Gastroesophageal sphincter (tissue), 3 donors: ENCODE measurements around the gene LDB3.

Experiments
- EP300 ChIP-seq: sonication (generic); formaldehyde crosslinking; IDR thresholded peaks from one replicate; pipeline ENCODE4 v1.6.1; 2017; ENCODE audit warnings: antibody characterized with exemption, mild to moderate bottlenecking
- POLR2A ChIP-seq, 2 donors: fragments of 450-650 bp; IDR thresholded peaks; one replicate each; pipeline ENCODE4 v1.6.1; 2017; ENCODE audit warnings: antibody characterized with exemption in 2 of 2, mild to moderate bottlenecking in 2 of 2, moderate library complexity in 1 of 2
- POLR2AphosphoS5 ChIP-seq: sonication (generic); formaldehyde crosslinking; IDR thresholded peaks from one replicate; pipeline ENCODE4 v1.6.1; 2017; ENCODE audit warnings: antibody characterized with exemption
- TF ChIP-seq, protein P1 (sequence below), 4 experiments: fragments of 200-600 bp in 2 of 4; fragments of 450-650 bp in 2 of 4; sonication (generic) in 1 of 4; IDR thresholded peaks; one replicate each; pipeline ENCODE4 v1.5.1; 2017 to 2019; ENCODE audit warnings: antibody characterized with exemption in 4 of 4, mild to moderate bottlenecking in 2 of 4, moderate library complexity in 2 of 4

DNA sequence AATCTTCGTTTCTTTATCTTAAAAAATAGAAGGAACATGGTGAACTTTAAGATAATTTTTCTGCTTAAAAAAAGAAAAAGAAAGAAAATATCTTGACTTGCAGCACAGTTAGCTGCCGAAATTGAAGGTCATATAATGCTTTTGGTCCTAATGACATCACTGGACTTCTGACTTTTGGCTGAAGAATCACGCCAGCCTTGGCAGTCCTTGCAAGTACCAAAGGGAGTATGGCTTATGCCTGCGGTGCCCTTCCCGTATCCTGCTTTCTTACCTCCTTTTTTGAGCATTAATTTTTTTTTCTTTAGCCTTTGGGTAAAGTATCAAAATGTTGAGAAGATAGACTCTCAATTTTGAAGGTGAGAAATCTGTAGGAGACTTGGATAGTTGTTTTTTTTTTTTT, 95.1 kb downstream of the LDB3 start:
- TF ChIP-seq, protein P1, sequence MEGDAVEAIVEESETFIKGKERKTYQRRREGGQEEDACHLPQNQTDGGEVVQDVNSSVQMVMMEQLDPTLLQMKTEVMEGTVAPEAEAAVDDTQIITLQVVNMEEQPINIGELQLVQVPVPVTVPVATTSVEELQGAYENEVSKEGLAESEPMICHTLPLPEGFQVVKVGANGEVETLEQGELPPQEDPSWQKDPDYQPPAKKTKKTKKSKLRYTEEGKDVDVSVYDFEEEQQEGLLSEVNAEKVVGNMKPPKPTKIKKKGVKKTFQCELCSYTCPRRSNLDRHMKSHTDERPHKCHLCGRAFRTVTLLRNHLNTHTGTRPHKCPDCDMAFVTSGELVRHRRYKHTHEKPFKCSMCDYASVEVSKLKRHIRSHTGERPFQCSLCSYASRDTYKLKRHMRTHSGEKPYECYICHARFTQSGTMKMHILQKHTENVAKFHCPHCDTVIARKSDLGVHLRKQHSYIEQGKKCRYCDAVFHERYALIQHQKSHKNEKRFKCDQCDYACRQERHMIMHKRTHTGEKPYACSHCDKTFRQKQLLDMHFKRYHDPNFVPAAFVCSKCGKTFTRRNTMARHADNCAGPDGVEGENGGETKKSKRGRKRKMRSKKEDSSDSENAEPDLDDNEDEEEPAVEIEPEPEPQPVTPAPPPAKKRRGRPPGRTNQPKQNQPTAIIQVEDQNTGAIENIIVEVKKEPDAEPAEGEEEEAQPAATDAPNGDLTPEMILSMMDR (IDR thresholded peaks at IDR 0.05), result no peak
- no peak for TF ChIP-seq POLR2A (IDR thresholded peaks at IDR 0.05)
- no peak for TF ChIP-seq POLR2AphosphoS5
- TF ChIP-seq EP300, result no peak
